HG03378 (cell line): ENCODE measurements around the gene NFIA.
"Not testable (repeated sequence)": the region's sequence is repeated elsewhere in the genome, so short reads cannot be mapped to it uniquely, and the experiment has no call there.

Source experiments
- ATAC-seq: cut with Tn5 transposase; IDR thresholded peaks from one replicate; pipeline ENCODE4 v1.9.1; 2021; ENCODE audit warnings: mild to moderate bottlenecking, moderate library complexity; ENCODE audit not compliant: unreplicated experiment

Gene NFIA

DNA sequence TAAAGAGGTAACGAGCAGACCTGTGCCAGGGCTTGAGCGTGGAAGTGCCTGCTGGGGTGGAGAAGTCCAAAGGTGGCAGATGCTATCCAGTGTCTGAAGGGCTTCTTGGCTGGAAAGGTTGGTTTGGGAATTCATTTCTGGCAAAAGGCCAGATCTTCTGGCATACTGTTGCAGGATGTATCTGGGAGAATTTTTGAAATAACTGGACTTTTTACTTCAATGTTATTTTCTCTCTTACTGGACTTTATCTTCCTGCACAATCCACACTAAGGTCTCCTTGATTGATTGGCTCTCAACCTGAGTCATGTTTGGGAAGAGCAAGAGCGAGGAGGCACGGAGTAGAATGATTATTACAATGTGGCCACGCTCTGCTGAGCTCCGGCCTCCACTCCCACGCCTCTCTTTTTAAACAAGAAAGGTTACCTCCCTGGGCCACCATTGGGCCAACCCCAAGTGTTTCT is 364.2 kb downstream of the NFIA start:
- no peak for ATAC-seq

GRCh38 chr1:61447106-61447967 is 365.0 kb downstream of the NFIA start:
- ATAC-seq: no peak

DNA sequence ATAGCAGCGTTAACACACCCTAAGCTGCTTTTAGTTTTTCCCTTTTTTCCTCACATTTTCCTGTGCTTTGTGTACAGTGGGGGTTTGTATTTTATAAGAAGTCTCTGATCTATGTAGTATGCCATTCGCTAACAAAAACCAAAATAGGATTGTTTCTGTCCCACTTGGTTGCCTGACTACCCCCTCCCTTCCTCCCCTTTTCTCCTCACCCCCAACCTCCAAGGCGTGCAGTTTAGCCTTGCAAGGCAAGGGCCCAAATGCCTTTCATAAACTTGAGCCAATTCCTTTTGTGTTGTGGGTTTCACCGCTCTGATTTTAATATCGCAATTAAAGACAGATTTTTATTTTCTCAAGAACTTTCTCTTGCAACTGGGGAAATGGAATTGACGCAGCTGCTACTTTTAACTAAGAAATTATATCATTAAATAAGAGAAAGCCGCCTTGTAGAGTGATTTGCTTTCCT is 365.6 kb downstream of the NFIA start:
- ATAC-seq: no peak

DNA sequence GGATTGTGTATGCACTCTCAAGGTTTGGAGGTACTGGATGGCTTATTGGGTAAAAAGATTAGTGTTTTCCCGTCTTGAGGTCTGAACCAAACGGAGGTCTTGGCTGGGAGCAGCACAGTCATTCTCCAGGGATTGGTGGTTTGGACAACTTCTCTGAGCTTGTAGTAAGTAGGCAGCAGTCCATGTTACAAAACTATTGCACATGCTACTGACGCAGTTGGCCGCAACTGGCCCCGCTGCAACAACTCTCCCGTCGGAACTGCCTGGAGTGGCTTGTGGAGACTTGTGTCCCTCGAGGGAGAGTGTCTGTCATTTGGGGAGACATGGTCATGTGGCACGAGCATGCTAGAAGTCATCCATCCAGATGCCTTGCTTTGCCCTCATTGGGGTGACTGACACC is 366.6 kb downstream of the NFIA start:
- no peak for ATAC-seq

- ATAC-seq: no peak
Observed at GRCh38 chr1:61449410-61449809, 367.0 kb downstream of the NFIA start.

- ATAC-seq: no peak
Observed at GRCh38 chr1:61450454-61450853, 368.1 kb downstream of the NFIA start.

DNA sequence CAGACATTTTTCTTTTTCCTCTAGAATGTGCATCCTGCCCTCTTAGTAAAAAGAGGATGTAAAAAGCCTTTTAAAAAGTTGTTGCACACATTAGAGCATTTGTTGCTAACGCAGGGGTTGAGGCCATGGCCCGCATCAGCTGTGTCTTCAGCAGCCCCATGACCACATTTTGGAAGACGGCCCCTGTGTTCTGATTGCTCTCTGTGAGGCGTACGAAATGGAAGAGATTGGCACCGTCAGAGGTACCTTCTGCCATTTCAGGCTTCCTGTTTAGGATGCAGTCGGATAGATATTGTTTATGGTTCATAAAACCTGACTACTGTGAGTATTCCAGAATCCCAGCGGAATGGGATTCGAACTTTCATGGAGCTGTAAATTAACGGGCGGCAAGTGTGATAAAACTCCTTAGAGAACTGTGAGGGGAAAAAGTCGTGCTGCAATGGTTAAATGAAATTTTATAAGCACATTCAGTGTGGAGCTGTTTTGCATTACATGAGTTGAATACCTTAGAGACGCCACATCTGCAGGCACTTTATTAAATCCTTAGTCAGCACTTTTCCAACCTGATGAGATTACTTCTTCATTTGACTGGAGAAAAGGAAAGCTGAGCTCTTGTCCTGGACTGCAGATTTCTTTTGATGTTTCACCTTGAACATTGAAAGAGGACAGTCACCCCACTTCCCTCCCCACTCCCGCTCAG is 368.7 kb downstream of the NFIA start:
- ATAC-seq: no peak

- no peak for ATAC-seq
Observed at GRCh38 chr1:61451572-61451968, 369.2 kb downstream of the NFIA start.

GRCh38 chr1:61452176-61453035 is 370.0 kb downstream of the NFIA start:
- no peak for ATAC-seq

GRCh38 chr1:61453111-61453961 is 371.0 kb downstream of the NFIA start:
- ATAC-seq: peak; percentile 78

DNA sequence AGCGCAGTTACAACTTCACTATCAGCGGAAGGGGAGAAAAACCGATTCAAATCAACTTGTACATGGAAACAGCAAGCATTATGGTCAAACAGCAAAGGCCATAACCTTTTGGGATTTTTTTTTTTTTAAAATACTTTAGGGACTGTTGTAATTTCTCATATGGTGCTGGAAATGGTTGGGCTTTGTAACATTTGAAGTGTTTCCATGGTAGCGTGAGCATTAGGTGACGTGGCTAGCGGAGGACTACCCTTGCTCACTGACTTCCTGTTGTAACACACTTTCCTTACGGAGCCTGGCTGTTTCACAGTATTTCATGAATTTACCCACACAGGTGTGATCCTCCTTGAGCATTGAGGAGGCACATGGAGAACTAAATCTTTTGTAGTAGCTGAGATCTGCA is 373.0 kb downstream of the NFIA start:
- no peak for ATAC-seq

DNA sequence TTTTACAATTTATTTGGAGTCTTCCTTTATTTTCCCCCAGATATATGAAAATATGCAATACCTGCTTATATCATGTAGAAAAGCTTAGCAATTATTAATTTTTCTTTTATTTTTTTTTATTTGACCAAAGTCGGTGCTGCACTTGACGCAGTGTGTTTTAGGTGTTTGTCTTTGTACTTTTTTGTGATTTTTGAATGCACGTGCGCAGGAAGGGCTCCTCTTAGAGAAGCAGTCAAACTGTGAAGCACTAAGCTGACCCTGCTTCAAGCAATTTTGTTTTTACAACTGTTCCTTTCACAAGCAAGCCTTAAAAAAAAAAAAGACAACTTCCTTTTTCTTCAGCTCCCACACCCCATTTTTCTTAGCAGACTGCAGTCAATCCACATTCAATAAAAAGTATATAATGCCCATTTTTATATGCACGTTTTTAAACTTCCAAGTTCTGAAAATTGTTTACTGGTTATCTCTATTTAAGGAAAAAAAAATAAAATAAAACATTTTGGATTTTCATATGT is 375.2 kb downstream of the NFIA start:
- no peak for ATAC-seq

DNA sequence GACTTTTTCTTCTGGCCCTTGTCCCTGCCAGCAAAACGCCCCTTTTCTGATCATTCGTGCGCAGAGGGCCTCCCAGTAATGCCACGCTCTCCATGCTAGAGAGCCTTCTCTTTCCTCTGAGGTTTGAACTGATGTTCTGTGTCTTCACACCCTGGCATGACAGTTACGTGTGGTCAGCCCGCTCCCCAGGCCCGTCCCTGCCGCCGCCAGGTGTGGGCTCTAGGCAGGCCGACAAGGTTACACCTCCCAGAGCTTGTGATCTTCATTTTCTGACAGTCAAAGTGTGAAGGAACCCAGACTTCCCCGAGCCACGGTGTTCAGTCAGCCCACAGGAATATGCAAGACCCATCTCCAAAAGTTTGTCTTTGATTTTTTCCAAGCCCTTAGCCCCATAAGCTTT is 377.0 kb downstream of the NFIA start:
- no peak for ATAC-seq

DNA sequence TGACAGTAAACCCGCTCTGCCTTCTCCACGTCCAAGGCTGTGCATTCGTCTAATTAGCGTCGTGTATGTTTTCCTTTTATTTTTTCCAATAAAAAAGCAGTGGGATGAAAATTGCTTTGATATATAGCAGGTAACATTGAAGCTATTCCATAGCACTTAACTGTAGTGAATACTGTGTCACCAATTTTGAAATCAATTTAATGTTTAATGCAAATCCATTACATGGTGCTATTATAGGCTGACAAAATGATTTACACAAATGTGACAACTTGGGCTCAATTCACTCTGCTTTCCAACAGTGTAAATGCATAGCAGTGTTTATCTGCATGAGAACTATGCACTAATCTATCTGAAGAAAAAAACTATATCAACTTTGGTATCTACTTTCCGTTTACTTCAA is 377.8 kb downstream of the NFIA start:
- ATAC-seq: no peak

DNA sequence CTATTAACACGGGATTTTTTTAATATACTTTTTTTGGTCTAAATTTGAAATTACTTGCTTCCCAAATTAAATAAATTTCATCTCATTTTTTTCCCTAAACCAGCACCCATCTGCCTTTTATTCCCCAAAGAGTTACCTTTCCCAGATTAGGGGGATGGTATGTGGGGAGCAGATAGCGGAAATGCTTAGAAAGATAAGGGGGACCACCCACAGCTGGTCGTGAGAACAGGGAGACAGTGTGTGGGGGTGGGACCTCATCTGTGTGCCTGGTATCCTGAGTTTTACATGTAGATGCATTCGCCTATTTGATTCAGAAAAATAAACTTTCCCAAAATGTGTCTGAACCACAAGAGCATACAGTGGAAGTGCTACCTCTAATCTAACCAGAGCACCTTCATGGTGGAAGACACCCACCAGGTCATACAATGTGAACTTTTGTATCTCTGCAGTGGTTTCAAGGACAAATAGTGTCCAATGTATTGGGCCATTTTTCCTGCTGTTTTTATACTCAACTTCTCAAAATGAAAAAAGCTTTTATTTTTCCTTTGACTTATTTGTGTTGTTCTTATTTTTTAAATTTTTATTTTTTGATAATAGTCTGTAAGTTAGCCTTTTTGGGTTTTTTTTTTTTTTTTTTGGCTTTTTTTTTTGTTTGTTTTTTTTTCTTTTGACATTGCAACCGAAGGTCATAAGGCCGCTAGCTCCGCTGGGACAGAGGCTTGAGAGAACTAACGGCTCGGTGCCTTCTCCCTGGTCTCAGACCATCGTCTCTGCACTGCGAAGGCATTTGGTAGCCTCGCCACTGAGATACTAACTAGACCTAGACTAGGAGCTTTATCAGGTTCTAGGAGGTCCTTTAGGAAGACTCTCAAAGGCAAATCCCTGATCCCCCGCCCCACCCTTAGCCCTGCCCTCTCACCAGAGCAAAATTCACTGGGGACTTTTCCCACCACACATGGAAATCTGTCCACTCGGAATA is 379.3 kb downstream of the NFIA start:
- ATAC-seq: no peak

DNA sequence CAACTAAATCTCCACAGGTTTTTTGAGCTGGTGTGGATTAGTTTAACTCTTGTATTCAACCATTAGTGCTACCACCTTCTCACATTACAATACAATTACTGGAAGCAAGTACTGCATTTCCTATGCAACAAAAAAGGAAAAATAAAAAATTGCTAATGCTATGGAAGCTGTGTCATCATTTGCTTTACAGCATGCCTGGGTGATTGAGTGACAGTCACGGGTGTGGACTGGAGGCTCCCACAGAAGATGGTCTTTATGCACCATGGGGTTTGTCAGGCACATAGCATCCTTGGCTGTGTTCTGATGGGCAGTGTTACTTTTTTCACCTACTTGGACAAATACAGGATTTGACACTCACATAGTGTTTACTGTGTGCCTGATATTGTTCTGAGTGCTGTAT is 380.3 kb downstream of the NFIA start:
- ATAC-seq: no peak

DNA sequence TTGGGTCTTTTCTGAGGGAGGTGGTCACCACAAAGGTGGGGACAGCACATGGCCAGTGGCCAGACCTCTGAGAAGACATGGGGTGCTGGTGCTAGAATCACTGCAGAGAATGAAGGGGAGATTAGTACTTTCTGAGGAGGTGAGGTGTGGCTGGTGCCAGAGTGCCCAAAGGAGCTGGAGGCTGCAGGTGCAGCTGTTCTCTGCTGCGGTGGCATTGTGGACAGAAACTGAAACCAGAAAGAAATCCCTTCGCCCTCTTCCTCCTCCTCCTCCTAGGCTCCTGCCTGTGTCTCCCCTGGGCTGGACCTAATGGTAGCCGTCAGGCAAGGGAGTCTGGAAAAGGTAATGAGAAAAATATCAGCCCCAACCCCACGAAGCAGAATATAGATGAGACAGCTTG is 380.9 kb downstream of the NFIA start:
- ATAC-seq: no peak

GRCh38 chr1:61467836-61468235 is 385.5 kb downstream of the NFIA start:
- ATAC-seq: not testable (repeated sequence)

DNA sequence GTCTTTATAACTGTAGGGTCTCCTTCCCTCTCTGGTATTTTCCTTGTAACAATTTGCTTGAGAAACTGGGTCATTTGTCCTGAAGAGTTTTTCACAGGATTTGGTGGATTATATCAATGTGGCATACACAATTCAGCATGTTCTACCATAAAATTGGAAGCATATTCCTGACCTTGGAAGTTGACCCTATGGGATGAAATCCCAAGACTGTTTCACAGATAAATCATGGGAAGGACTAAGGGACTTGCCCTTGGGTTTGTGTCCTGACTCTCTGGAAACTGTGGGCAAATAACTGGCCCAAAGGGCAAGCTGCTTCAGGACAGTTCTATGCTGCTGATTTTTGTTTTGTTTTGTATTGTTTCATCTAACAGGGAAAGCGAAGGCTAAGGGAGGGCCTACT is 387.0 kb downstream of the NFIA start:
- no peak for ATAC-seq
